Measurements from ENCODE around the gene DOK6.
"Not testable (repeated sequence)": the region's sequence is repeated elsewhere in the genome, so short reads cannot be mapped to it uniquely, and the experiment has no call there.

DOK6 gene

DNA sequence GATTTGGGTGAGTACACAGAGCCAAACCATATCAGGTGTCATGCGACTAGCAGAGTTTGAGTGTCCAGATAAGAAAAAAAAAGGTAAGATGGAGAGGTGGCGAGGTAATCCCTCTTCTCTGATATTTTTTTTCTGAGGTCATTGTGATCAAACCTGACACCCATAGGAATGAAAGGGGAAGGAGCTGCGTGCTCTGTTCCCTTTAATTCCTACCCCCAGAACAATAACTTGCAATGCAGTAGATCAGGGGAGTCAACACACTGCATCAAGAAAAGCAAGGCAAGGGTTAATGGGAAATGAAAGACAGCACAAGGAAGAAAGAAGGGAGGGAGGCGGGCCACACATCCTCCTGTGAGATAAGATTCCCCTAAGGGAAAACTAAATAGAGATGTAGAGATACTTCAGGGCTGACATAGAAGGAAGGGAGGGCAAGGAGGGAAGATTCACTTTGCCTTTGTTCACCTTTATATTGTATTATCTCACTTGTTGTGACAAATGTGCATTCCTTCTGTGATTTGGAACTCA is 414.2 kb downstream of the DOK6 start:
- no peaks in the 10 kb centered on the region for H3K27me3 Mint-ChIP-seq
- H3K4me1 Mint-ChIP-seq (ENCODE audit: low read depth), result no peaks in the 10 kb centered on the region
- peaks cover 9% of the 10 kb centered on the region for H3K36me3 Mint-ChIP-seq
- peaks cover 12% of the 10 kb centered on the region for H3K9me3 Mint-ChIP-seq (ENCODE audit: low read depth)
- no peak overlapping the region for H3K27ac Mint-ChIP-seq
- H3K4me3 Mint-ChIP-seq, result no peak overlapping the region

DNA sequence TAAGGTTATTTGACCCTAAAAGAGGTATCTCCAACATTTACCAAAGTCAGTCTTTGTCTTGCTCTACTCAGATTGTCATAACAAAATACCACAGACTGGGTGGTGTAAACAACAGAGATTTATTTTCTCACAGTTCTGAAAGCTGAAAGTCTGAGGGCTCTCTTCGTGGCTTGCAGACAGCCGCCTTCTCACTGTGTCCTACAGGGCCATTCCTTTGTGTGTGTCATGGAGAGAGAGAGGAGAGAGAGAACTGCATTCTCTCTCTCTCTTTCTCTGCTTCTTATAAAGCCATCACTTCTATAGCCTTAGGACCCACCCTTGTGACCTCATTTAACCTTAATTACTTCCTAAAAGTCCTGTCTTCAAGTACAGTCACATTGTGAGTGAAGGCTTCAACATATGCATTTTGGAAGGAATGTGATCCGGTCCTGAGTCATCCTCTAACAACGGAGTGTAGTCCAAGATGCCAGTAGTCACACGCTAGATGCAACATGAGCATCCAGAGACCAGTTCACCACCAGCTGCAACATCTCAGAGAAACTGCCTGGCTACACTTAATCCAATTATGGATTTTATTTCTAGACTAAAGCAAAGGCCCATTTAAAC is 416.8 kb downstream of the DOK6 start:
- Mint-ChIP-seq H3K4me1 (ENCODE audit: low read depth) (no peaks in the 10 kb centered on the region), H3K27me3 (no peaks in the 10 kb centered on the region), H3K27ac (no peak overlapping the region), H3K4me3 (no peak overlapping the region), H3K36me3 (peaks cover 10% of the 10 kb centered on the region), H3K9me3 (ENCODE audit: low read depth) (no peaks in the 10 kb centered on the region)

DNA sequence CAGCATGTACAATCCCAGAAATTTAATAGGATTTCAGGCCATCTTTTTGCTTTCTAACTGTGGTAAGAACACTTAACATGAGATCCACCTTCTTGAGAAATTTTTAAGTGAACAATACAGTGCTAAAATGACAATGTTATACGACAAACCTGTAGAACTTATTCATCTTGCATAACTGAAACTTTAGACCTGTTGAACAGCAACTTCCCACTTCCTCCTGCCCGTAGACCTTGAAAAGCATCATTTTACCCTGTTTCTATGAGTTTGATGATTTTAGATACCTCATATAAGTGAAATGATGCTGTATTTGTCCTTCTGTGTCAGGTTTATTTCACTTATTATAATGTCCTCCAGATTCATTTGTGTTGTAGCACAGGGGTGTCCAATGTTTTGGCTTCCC is 418.8 kb downstream of the DOK6 start:
- Mint-ChIP-seq H3K36me3 (peaks cover 8% of the 10 kb centered on the region), H3K27ac (no peak overlapping the region), H3K4me3 (no peak overlapping the region), H3K27me3 (no peaks in the 10 kb centered on the region), H3K9me3 (ENCODE audit: low read depth) (no peaks in the 10 kb centered on the region), H3K4me1 (ENCODE audit: low read depth) (no peaks in the 10 kb centered on the region)

DNA sequence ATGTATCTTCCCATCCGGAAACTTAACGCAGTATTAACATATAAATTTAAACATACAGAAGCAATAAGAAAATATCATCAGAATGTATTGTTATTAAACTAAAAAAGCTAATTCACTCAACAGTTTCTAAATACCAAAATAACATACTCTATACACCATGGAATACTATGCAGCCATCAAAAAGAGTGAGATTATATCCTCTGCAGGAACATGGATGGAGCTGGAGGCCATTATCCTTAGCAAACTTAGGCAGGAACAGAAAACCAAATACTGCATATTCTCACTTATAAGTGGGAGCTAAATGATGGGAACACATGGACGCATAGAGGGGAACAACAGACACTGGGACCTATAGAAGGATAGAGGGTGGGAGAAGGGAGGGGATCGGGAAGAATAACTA is 419.9 kb downstream of the DOK6 start:
- Mint-ChIP-seq H3K27ac (no peak overlapping the region), H3K4me3 (no peak overlapping the region), H3K4me1 (ENCODE audit: low read depth) (no peaks in the 10 kb centered on the region), H3K36me3 (peaks cover 10% of the 10 kb centered on the region), H3K9me3 (ENCODE audit: low read depth) (no peaks in the 10 kb centered on the region), H3K27me3 (no peaks in the 10 kb centered on the region)

DNA sequence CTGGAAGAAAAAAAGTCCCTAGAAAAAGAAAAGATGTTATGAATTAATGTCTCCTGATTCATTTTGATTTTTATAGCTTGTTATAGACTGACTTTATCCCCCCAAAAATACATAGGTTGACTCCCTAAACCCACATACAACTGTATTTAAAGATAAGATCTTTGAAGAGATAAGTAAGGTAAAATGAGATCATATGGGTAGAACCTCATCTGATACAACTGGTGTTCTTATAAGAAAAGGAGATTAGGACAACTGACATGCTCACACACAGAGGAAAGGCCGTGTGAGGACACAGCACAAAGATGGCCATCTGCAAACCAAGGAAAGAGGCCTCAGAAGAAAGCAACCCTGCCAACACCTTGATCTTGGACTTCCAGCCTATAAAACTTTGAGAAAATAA is 429.5 kb downstream of the DOK6 start:
- no peaks in the 10 kb centered on the region for H3K27me3 Mint-ChIP-seq
- no peaks in the 10 kb centered on the region for H3K4me1 Mint-ChIP-seq (ENCODE audit: low read depth)
- no peak overlapping the region for H3K27ac Mint-ChIP-seq
- no peak overlapping the region for H3K4me3 Mint-ChIP-seq
- H3K9me3 Mint-ChIP-seq (ENCODE audit: low read depth), result no peaks in the 10 kb centered on the region
- peaks cover 30% of the 10 kb centered on the region for H3K36me3 Mint-ChIP-seq

DNA sequence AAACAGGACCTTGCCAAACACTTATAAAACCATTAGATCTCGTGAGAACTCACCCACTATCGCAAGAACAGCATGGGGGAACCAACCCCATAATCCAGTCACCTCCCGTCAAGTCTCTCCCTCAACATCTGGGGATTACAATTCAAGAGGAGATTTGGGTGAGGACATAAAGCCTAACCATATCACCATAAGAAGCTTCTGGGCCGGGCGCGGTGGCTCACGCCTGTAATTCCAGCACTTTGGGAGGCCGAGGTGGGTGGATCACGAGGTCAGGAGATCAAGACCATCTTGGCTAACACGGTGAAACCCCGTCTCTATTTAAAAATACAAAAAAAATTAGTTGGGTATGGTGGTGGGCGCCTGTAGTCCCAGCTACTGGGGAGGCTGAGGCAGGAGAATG is 434.3 kb downstream of the DOK6 start:
- not testable (repeated sequence) for H3K4me1 Mint-ChIP-seq (ENCODE audit: low read depth); H3K27ac Mint-ChIP-seq; H3K4me3 Mint-ChIP-seq; H3K9me3 Mint-ChIP-seq (ENCODE audit: low read depth); H3K27me3 Mint-ChIP-seq
- H3K36me3 Mint-ChIP-seq, result peaks cover 34% of the 10 kb centered on the region

DNA sequence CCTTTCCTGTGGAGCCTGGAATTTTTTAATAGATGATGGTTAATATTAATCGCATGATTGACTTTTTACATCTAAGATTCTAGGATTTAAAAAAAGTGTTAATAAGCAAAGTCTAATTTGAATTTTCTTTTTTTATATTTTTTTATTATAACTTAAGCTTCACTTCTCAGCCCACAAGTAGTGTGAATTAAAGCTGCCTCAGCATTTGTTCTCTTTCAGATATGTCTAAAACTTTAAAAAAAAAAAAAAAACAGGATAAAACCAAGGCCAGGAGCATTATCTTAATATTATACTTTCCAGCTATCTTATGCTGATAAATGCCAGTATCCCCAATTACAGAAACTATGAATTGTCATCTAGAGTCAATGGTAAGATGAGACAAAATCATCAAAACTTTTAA is 437.3 kb downstream of the DOK6 start:
- H3K27me3 Mint-ChIP-seq, result no peaks in the 10 kb centered on the region
- H3K4me1 Mint-ChIP-seq (ENCODE audit: low read depth), result no peaks in the 10 kb centered on the region
- H3K4me3 Mint-ChIP-seq, result no peak overlapping the region
- no peaks in the 10 kb centered on the region for H3K9me3 Mint-ChIP-seq (ENCODE audit: low read depth)
- H3K27ac Mint-ChIP-seq, result no peak overlapping the region
- H3K36me3 Mint-ChIP-seq, result peaks cover 17% of the 10 kb centered on the region

DNA sequence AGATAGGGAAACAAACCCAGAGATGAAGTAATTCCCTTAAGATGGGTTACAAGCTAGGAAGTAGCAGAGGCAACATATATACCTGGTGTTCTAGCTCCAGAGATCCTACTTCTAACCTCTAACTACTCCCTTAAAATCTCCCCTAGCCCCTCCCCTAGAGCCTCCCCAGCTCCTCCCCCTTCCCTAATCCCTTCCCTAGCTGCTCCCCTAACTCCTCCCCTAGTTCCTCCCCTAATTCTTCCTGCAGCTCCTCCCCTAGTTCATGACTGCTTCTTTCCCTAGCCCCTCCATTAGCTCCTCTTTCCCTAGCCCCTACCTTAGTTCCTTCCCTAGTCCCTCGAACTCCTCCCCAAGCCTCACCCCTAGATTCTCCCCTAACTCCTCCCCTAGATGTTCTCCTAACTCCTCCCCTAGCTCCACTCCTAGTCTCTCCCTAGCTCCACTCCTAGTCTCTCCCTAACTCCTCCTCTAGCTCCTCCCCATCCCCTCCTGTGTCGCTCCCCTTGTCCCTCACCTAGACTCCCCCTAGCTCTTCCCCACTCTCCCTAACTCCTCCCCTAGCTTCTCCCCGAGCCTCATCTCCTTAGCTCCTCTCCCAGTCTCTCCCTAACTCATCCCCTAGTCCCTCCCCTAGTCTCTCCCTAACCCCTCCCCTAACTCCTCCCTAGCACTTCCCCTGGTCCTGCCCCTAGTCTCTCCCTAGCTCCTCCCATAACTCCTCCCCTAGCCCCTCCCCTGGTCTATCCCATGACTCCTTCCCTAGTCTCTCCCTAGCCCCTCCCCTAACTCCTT is 438.1 kb downstream of the DOK6 start:
- Mint-ChIP-seq H3K27me3 (no peaks in the 10 kb centered on the region), H3K9me3 (ENCODE audit: low read depth) (no peaks in the 10 kb centered on the region), H3K27ac (no peak overlapping the region), H3K4me3 (no peak overlapping the region), H3K4me1 (ENCODE audit: low read depth) (no peaks in the 10 kb centered on the region), H3K36me3 (peaks cover 15% of the 10 kb centered on the region)

DNA sequence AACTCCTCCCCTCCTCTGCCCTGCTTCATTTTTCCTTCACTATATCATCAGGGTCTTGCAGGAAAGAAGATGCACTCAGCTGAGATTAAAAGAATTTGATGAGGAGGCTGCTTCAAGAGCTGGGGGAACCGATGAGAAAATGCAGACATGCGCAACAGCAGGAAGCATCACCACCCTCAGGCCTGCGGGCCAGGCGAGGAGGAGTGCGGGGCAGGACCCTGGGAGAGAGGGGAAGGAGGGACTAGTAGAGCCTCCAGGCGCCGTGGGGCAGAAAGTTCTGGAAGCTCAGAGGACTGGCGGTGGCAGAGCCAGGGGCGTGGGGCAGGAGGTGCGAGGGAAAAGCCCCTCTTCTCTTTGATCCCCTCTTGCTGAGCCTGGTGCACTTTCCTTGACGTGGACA is 438.8 kb downstream of the DOK6 start:
- no peak overlapping the region for H3K4me3 Mint-ChIP-seq
- H3K27ac Mint-ChIP-seq, result no peak overlapping the region
- no peaks in the 10 kb centered on the region for H3K9me3 Mint-ChIP-seq (ENCODE audit: low read depth)
- H3K36me3 Mint-ChIP-seq, result peaks cover 11% of the 10 kb centered on the region
- H3K4me1 Mint-ChIP-seq (ENCODE audit: low read depth), result no peaks in the 10 kb centered on the region
- H3K27me3 Mint-ChIP-seq, result no peaks in the 10 kb centered on the region

DNA sequence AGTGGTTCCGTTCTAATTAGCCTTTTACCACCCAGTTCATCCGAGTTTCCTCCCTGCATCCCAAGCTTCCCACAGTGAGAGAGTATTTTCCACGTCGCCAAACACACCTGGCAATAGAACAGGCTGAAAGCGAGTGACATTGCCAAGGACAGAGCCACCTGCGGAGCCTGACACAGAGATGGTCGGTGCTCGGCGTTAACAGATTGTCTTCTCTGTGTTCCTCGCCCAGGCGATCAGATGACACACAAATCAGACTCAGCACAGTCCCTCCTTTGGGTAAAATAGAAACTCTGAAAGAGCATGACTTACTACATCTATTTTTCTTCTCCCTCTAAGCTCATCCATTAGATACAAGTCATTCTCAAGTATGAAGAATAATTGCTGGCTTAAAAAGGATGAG is 439.3 kb downstream of the DOK6 start:
- Mint-ChIP-seq H3K27ac (no peak overlapping the region), H3K9me3 (ENCODE audit: low read depth) (no peaks in the 10 kb centered on the region), H3K27me3 (no peaks in the 10 kb centered on the region), H3K4me3 (no peak overlapping the region), H3K4me1 (ENCODE audit: low read depth) (no peaks in the 10 kb centered on the region), H3K36me3 (peaks cover 7% of the 10 kb centered on the region)

DNA sequence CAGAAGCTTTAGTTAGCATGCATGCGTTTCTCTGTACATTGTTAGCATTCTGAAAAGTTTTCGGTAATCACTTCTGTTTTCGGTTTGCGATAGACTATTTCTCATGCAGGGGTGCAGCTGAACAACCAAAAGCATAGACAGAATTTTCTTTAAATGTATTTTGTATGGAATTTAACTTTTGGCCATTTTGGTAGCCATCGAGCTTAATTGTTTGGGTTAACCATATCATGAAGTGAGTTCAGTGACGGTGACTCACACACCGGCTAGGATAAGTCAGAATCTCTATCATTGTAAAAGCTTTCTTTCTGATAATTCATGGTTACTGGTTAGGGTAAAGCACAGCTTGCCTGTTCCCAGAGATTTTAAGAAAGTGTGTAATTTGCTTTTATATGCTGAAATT is 439.8 kb downstream of the DOK6 start:
- Mint-ChIP-seq H3K4me3 (no peak overlapping the region), H3K36me3 (peaks cover 7% of the 10 kb centered on the region), H3K27ac (no peak overlapping the region), H3K9me3 (ENCODE audit: low read depth) (no peaks in the 10 kb centered on the region), H3K4me1 (ENCODE audit: low read depth) (no peaks in the 10 kb centered on the region), H3K27me3 (no peaks in the 10 kb centered on the region)

DNA sequence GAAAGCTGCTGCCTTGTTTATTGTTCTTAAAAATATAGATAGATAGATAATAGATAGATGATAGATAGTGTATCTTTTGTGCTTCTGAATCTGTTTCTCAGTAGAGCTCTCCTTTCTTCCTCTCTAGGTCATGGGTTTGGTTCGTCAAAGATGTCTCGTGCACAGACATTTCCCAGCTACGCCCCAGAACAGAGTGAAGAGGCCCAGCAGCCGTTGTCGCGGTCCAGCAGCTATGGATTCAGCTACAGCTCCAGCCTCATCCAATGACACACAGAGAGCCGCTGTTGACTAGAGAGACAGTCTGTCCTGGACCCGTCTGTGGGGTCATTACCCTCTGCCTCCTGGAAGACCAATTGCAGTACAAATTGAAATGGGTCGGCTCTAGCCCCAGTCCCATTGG is 440.4 kb downstream of the DOK6 start:
- no peak overlapping the region for H3K27ac Mint-ChIP-seq
- no peaks in the 10 kb centered on the region for H3K27me3 Mint-ChIP-seq
- no peaks in the 10 kb centered on the region for H3K9me3 Mint-ChIP-seq (ENCODE audit: low read depth)
- H3K36me3 Mint-ChIP-seq, result peaks cover 3% of the 10 kb centered on the region
- no peaks in the 10 kb centered on the region for H3K4me1 Mint-ChIP-seq (ENCODE audit: low read depth)
- no peak overlapping the region for H3K4me3 Mint-ChIP-seq

DNA sequence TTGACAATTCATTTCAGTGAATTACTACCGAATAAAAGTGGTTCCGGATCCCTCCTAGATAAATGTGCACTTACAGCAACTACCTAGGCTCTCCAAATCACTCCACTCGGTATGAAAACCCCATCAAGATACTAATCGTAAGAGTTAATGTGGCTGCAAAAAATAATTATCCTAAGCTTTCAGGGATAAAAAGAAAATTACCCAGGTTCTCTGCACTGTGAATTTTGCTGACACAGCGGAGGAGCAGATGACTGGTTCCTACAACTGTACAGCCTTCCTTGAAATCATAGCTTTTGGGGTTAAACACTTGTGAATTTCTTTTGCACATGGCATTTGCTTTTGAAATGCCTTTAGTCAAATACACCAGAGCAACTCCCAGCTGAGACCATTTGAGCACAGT is 442.3 kb downstream of the DOK6 start:
- Mint-ChIP-seq H3K4me1 (ENCODE audit: low read depth) (no peaks in the 10 kb centered on the region), H3K4me3 (no peak overlapping the region), H3K27me3 (no peaks in the 10 kb centered on the region), H3K27ac (no peak overlapping the region), H3K36me3 (no peaks in the 10 kb centered on the region), H3K9me3 (ENCODE audit: low read depth) (no peaks in the 10 kb centered on the region)

DNA sequence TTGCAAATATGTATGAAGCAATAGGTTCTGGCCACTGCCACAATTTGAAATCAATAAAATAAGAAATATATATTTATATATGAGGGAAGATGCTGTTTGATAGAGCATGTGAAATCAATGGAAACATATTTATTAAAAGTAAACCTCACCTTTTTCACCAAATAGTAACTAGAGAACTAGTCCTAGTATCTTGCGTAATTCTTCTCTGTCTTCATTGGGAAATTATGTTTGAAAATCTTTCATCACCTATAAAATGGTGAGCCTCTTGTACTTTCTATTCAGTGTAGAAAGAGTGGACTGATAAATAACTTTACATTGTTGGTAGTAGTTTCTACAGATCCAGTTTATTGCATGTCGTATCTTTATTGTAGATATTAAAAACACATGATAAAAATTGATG is 444.0 kb downstream of the DOK6 start:
- Mint-ChIP-seq H3K4me1 (ENCODE audit: low read depth) (no peaks in the 10 kb centered on the region), H3K4me3 (no peak overlapping the region), H3K9me3 (ENCODE audit: low read depth) (no peaks in the 10 kb centered on the region), H3K27ac (no peak overlapping the region), H3K27me3 (no peaks in the 10 kb centered on the region), H3K36me3 (no peaks in the 10 kb centered on the region)

DNA sequence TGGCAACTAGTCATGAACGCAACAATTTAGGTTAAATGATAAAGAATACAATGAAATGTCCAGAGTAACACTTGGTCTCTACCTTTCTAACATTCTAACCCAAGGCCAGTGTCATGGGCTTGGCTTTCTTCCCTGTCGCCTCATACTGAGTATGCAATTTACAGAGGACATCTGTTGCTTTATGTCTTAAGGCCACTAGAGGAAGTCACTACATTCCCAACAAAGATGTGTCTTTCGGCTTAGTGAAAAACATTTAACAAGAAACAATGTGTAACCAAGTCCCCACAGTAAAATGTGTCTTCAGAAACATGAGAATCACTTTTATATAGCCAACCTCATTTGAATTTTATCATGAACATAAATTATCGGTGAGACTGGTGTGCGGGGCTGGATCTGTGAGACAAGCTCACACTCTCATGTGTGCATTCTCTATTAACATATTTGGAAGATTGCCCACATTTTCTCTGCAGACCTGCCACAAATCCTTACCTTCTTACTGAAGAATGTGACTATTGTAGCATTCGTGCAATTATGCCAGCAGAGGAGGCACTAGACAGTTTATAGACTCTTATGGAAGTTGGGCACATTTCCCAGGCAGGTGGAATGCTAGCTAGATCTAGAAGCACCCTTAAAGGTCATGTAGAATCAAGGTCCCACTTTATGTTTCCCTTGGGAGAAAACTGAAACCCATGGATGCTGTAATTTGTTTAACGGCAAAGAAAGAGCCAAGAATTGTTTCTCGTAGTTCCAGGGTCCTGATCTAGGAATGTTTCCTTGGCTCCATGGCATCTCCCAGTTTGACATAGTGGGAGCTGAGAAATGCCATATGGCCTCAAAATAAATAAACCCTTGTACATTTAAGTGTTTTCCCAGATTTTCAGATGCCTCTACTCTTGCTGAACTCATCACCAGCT is 445.2 kb downstream of the DOK6 start:
- no peak overlapping the region for H3K27ac Mint-ChIP-seq
- H3K4me3 Mint-ChIP-seq, result no peak overlapping the region
- no peaks in the 10 kb centered on the region for H3K4me1 Mint-ChIP-seq (ENCODE audit: low read depth)
- H3K9me3 Mint-ChIP-seq (ENCODE audit: low read depth), result no peaks in the 10 kb centered on the region
- H3K36me3 Mint-ChIP-seq, result no peaks in the 10 kb centered on the region
- no peaks in the 10 kb centered on the region for H3K27me3 Mint-ChIP-seq
